ENCODE data around the gene VPS9D1. TPM values are rescaled to one million over a fixed set of nuclear protein-coding genes. Genes with fewer than 3 reads are reported as not detected.
"Not testable (repeated sequence)": the region's sequence is repeated elsewhere in the genome, so short reads cannot be mapped to it uniquely, and the experiment has no call there.

VPS9D1 gene
- total RNA-seq, 1 donor from 2014 or later, result 17.3 TPM

GRCh38 chr16:89691986-89692569, 28.6 kb downstream of the VPS9D1 start:
- DNase-seq (ENCODE audit: extremely low spot score, unreplicated experiment), result no peak
- Mint-ChIP-seq H3K4me1 (ENCODE audit: unreplicated experiment) (peaks cover 6% of the 10 kb centered on the region), H3K36me3 (no peaks in the 10 kb centered on the region), H3K27ac (no peak overlapping the region), H3K27me3 (no peaks in the 10 kb centered on the region), H3K9me3 (no peaks in the 10 kb centered on the region), H3K4me3 (no peak overlapping the region)
- TF ChIP-seq CTCF (conservative IDR thresholded peaks at IDR 0.05), result no peak

GRCh38 chr16:89691231-89691985, 29.3 kb downstream of the VPS9D1 start:
- no peak for TF ChIP-seq CTCF (conservative IDR thresholded peaks at IDR 0.05)
- Mint-ChIP-seq H3K4me1 (ENCODE audit: unreplicated experiment) (peaks cover 7% of the 10 kb centered on the region), H3K36me3 (peaks cover 1% of the 10 kb centered on the region), H3K27ac (no peak overlapping the region), H3K4me3 (no peak overlapping the region), H3K27me3 (no peaks in the 10 kb centered on the region), H3K9me3 (no peaks in the 10 kb centered on the region)
- no peak for DNase-seq (ENCODE audit: extremely low spot score, unreplicated experiment)

DNA sequence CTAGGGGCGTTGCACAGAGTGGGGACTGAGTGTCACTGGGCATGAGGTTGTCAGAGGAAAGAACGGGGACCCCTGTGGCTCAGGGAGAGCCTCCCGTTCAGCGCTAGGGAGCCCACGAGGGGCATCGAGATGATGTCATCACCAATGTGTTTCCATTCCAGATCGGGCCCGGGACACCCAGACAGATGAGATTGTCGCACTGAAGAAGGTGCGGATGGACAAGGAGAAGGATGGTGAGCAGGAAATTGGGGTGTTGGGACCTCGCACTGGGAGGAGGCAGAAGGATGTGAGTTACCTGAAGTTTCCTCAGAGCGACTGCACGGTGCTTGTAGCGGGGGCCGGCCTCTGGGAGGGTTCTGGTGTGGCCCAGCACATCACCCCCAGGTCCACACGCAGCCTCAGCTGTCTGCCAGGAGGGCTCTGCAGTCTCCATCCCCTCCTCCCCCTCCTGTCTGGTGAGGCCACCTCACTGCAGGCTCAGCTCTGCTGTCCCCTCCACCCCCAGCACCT, 30.3 kb downstream of the VPS9D1 start:
- Mint-ChIP-seq H3K36me3 (peaks cover 3% of the 10 kb centered on the region), H3K9me3 (no peaks in the 10 kb centered on the region), H3K27ac (no peak overlapping the region), H3K4me1 (ENCODE audit: unreplicated experiment) (peaks cover 9% of the 10 kb centered on the region), H3K4me3 (no peak overlapping the region), H3K27me3 (no peaks in the 10 kb centered on the region)
- TF ChIP-seq CTCF (conservative IDR thresholded peaks at IDR 0.05), result no peak
- DNase-seq (ENCODE audit: extremely low spot score, unreplicated experiment), result no peak

- H3K36me3 Mint-ChIP-seq; H3K4me3 Mint-ChIP-seq; H3K27ac Mint-ChIP-seq; H3K27me3 Mint-ChIP-seq; H3K4me1 Mint-ChIP-seq (ENCODE audit: unreplicated experiment); DNase-seq (ENCODE audit: extremely low spot score, unreplicated experiment); H3K9me3 Mint-ChIP-seq: not testable (repeated sequence)
Measured at GRCh38 chr16:89689621-89690020, 31.1 kb downstream of the VPS9D1 start.

DNA sequence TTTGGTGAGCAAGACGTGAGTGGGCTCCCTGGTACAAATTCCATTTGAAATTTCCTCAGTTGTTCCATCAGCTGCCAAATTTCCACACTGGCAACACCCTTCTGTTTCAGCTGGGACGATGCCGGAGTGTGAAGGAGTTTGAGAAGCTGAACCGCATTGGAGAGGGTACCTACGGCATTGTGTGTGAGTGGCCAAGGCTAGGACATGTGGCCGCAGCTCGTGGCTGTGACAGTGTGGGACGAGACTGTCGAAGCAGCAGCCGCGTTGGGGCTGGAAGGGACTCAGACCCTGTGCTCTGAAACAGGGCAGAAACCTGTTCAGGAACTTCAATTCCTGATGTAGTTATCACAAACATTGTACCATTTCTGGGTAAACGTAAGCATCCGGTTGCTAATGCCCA, 31.6 kb downstream of the VPS9D1 start:
- H3K27ac Mint-ChIP-seq, result no peak overlapping the region
- TF ChIP-seq CTCF (conservative IDR thresholded peaks at IDR 0.05), result no peak
- H3K4me3 Mint-ChIP-seq, result no peak overlapping the region
- H3K4me1 Mint-ChIP-seq (ENCODE audit: unreplicated experiment), result peaks cover 9% of the 10 kb centered on the region
- peaks cover 8% of the 10 kb centered on the region for H3K36me3 Mint-ChIP-seq
- no peak for DNase-seq (ENCODE audit: extremely low spot score, unreplicated experiment)
- H3K27me3 Mint-ChIP-seq, result no peaks in the 10 kb centered on the region
- H3K9me3 Mint-ChIP-seq, result no peaks in the 10 kb centered on the region

DNA sequence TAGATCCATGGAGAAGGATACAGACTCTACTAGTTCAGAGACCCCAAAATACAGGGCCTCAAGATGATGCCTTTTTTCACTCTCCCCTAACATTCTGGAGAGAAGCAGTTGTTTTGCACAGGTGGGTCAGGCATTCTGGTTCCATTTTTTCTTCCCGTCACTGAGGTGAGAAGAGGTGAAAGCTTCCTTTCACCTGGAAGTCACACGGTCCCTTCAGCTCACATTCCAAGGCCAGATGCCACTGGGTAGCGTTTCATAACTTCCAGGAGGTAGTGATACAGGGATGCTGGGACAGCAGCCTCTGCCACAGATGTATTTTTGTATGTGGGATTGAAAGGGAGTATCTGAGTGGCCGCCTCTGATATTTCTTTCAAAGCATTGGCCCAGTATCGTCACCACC, 32.3 kb downstream of the VPS9D1 start:
- Mint-ChIP-seq H3K27me3 (no peaks in the 10 kb centered on the region), H3K36me3 (peaks cover 8% of the 10 kb centered on the region), H3K9me3 (no peaks in the 10 kb centered on the region), H3K4me1 (ENCODE audit: unreplicated experiment) (peaks cover 9% of the 10 kb centered on the region), H3K4me3 (peak overlapping the region; percentile 93), H3K27ac (no peak overlapping the region)
- no peak for TF ChIP-seq CTCF (conservative IDR thresholded peaks at IDR 0.05)
- no peak for DNase-seq (ENCODE audit: extremely low spot score, unreplicated experiment)
